Fibroblast of gingiva (primary cell): ENCODE results near the gene TRABD2B.

Experiments used
- DNase-seq: peaks from one replicate; pipeline ENCODE4 v3.0.0-alpha.2; 2011; ENCODE audit warnings: low read depth

TRABD2B gene

DNA sequence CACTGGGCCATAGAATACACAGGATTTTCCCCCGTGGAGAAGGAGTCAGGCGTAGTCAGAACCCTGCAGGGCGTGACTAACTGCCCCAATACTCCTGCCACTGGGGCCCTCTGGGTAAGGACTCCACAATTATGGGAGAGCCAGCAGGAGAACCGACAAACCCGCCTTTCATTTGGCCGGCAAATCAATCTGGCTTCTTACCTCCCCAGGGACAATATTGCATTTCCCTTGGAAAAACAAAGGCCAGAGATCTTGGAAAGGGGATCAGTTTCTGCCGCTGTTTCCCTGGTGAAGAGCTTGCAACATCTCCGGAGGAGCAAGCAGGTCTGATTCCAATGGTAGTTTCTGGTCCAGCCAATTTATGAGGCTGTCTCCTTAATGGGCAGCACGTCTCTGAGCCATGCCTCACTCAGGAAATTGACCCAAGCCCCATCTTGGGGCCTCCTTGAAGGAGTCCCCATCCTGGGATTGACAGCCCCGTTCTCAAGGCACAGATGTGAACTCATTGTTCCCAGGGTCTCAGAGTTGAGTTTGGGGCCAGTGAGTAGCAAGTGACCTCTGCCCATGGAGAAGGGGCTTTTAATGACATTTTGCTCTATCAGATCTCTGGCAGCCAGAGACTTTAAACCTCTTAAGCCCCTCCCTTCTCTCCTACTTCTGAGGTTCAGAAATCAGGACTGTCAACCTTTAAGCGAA, 4.3 kb downstream of the TRABD2B start:
- peak; percentile 93 for DNase-seq

DNA sequence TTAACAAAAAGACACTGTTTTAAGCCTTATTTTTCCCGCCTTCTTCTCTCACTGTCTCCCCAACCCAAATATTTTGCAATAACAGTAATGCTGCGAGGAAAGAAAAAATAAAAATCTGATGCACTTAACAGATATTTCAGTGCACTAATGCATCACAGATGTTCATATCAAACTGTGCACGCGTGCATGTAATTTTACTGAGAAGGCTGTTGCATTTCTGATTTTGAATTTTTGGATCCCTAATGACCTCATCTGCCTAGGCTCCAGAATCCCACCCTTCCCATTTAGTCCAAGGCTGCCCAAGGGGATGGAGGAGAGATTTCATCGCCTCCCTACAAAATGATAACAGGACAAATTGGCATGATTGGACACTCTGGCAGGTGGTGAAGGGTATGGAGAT, 5.5 kb downstream of the TRABD2B start:
- peak; percentile 22 for DNase-seq

DNA sequence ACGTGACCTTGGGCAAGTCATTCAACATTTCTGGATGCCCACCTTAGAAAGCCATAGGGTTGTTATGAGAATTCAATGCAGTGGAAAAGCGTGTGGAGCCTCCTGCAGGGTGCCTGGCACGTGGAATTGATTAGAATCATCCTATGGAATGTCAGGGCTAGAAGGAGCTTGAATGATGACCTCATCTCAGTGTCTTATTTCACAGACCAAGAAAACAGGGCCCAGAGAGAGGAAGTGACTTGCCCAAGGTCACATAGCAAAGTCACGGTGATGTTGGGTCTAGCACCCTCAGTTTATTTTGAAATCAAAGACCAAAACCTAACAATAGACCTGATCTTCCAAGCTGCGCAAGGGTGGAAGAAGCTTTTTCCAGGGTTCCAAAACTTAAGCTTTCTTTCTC, 6.0 kb downstream of the TRABD2B start:
- DNase-seq: peak; percentile 64

DNA sequence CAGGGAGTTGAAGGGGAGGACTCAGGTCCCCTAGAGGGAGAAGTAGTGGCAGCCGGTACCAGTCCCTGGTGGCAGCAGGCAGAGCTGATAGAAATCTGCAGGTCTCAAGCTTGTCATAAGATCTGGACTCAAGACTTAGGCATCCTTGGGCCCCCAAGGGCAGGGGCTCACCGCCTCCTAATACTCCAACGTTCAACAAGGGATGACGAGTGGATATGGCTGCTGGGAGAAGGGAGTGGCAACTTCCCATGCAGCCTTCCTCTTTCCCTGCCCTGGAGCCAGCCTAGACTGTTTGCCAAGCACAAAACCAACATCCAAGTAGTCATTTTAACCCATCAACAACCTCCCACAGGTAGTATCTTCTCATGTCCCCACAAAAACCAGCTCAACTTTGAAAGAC, 6.9 kb downstream of the TRABD2B start:
- DNase-seq: no peak

DNA sequence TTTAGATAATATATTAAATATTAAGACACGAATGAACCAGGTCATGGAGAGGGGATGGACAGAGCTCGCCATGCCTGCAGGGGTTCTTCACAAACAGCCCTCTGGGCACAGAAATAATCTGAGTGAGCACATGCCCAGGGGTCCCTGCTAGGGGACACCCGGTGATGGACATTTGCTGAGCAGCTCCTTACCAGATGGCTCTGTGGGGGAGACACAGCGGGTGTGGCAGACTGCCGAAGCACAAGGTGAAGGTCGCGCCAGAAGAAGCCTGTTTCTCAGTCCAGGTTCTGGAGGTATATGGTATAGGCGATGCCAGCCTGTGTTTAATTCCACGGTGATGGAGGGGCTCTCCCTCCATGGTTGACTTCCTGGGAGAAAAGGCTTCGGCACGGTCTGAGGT, 9.6 kb downstream of the TRABD2B start:
- DNase-seq: no peak

DNA sequence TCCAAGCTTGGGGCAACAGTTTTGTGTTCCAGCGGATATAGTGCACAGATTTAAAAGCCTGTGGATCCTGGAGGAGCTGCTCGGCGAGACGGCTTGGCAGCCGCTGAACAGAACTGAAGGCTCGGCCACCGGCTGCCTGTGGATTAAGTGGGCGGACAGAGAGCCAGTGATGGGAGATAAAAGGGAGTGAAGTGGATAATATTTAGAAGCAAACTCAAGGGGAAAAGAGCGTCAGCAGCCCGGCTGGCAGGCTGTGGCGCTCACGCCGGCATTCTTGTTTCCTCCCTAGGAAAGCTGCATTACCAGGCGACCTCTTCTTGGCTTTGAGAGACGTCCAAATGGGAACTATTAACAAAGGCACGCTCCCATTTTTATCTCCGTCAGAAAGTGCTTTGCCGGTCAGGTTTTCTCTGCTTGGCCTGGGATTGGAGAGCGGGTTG, 10.4 kb downstream of the TRABD2B start:
- DNase-seq: peak; percentile 26

DNA sequence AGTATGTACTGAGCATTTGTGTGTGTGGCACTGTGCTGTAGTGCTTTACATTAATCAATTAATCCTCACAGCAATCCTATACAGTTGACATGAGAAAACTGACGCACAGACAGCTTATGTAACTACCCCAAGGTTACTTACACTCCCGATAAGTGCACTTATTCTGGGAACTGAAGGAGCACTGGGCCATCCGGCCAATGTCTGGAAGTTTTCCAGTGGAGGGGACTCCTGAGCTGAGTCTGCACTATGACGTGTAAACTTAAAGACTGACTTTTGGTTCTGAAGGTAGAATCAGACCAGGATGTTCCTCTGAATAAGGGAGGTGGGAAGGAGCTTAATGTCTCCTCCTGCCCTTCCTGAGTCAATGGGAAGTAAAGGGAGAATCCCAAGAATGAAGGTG, 12.2 kb downstream of the TRABD2B start:
- no peak for DNase-seq

DNA sequence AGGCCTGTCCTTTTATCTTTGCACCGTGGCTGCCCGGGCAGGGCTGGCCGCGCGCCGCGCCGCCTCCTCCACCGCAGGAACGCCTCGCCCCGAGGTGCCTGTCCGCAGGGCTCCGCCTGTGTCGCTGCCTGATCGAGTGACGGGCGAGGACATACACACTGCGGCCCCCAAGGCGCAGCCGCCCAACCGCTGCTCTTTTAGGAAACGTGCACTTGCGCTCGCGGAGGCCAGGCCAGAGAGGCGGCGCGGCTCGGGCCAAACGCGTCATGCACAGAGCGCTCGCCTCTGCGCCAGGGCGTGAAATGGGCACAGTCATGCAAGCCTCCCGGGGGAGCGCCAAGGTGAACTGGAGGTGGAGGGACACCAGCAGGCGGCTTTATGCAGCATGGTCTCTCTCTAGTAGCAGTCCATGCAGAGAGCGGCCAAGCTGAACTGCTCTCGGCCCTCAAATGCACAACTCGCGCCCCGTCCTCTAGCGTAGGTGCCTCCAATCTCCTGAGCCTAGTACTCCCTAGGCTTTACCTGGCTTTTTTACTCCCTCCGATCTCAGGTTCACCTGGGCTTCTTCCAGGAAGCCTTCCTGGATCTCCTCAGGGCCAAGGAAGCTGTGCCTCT, 12.9 kb downstream of the TRABD2B start:
- no peak for DNase-seq

DNA sequence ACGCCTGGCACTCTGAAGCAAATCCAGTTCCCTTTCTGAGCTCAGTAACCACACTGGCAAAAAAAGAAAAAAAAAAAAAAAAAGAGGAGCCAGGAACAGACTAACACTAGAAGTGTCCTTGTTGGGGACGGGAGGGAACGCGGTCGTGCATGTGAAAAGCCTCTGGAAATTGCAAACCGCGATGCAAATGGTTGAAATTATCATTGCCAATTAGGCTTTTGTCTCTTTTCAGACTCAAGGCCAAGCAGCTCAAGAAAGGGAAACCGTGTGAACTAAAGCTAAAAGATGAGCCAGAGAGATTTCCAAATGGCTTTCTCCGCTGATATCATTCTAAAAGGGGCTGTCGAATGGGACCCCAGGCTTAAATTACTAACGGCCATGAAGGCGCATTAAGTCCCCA, 13.5 kb downstream of the TRABD2B start:
- DNase-seq: no peak

DNA sequence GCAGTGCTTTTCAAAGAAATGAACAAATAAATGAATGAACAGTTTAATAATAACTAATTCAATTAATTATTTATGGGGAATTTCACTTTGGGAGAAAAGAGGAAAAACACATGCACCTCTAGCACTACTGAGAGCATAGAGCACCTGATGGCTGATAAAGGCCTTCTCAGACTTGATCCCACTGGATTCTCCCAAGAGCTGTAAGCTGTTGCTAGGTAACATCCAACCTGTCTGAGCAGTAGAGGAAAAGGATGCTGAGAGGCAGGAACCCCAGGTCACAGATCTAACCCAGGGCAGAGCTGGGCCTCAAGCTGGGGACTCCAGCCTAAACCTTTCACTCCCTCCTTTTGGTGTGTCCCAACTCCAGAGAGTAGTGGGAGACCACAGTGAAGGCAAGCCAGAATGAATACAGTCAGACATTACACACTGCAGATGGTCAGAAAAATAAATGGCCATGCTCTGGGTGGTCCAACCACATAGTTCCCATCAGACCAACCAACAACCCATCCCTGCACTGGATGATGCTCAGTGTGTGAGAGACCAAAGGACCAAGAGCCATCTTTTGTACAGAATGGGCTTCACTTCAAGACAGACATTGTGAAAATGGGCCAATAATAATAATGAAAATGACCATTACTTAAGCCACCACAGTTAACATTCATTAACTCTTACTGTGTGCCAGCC, 15.4 kb downstream of the TRABD2B start:
- DNase-seq: no peak

DNA sequence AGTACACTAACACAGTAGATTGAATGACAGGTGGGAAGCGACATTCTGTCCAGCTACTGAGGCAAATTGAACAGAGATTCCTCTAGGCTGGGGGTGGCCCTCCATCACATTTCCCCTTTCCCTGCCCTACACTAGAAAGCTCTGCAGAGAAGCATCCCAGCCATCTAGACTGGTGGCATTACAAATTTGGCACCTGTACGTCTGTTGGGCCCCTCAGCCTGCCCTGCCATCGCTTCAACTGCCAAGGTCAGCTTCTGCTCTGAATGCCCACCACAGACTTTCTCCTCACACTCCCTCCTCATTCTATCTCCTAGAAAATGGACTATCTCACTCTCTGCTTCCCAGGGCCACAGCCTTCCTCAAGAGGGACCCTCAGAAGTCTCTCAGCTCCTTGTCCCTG, 16.7 kb downstream of the TRABD2B start:
- no peak for DNase-seq

DNA sequence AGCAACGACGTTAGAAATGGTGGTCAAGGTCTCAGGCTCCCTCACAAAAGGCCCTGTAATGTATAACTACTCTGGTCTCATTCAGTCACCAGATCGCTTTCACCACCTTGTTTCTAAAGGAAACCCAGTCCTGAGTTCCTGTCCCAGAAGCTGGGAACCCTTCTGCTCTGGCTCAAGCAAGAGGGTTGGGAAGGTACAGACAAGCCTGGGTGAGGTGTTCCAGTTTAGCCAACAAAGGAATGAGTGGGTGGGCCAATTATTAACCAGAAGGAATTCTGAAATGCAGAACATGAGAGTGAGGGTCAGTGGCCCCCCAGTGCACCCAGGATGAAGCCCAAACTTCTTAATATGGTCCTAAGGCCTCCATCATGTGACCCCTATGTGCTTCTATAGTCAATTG, 17.5 kb downstream of the TRABD2B start:
- no peak for DNase-seq

DNA sequence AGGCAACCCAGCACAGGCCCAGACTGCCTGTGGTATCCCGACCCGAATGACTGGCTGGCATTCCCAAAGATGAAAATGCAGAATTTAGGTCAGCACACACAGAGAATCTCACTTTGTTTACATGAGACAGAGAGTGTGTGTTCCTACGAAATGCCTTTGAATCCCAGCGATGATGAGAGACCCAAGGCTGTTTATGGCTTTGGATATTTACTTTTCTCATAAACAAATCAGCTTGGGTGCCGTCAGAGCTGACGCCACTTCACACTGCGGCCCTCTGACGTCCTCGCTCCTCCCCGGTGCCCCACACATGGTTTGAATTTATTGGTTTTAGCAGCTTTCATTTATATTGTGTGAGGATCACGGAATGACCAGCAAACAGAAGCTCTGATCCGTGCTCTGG, 18.7 kb downstream of the TRABD2B start:
- DNase-seq: peak; percentile 75

DNA sequence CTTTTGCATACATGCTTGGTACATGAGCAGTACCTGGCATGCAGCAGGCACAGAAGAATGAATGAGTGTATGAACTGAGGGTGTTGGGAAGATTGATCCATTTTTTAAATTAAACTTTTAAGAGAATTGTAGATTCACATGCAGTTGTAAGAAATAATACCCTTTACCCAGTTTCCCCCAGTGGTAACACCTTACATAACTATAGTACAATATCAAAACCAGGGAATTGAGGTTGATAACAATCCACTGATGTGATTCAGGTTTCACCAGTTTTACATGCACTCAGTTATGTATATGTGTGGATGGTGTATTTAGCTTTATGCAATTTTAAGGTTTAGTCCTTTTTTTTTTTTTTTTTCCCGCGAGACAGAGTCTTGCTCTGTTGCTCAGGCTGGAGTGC, 20.5 kb downstream of the TRABD2B start:
- no peak for DNase-seq

DNA sequence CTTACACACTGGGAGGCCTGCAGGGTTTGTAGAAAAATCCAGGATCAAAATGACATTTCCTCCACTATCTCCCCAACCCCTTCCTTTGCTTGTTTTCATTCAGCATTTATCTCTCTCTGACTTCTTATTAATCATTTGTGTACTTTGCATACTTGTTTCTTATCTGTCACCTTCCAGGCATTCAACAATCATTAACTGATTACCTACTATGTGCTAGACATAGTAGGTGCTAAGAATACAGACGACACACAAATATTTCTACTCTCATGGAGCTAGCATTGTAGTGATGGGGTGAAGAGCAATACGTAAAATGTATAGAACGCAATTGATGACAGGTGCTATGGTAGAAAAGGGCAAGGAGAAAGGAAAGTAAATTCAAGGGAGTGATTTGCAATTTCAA, 20.9 kb downstream of the TRABD2B start:
- DNase-seq: no peak

DNA sequence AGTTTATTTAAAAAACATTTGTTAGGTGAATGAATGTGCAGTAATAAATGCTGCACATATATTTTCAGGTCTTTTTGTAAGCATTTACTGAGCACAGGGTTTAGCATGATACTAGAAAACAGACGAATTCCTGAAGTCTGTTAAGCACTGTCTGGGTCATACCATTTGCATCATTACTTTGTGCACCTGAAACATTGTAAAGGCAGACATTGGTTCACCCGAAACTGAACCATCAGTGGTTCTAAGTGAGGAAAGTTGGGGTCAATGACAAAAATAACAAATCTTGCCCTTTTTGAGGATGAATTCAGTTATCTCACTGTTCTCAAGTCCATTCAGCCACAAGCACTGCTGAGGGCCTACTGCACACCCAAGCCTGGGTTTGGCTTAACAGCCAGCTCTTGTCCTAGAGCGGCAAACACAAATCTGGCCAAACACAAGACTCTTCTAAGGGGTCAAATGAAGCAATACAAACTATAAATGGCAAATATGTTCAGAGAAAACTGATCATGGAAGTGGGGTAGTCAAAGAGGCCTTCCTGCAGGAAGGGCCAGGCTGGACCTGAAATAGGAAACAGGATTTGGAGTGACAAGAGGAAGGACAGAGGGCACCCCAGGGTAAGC, 21.8 kb downstream of the TRABD2B start:
- DNase-seq: no peak

DNA sequence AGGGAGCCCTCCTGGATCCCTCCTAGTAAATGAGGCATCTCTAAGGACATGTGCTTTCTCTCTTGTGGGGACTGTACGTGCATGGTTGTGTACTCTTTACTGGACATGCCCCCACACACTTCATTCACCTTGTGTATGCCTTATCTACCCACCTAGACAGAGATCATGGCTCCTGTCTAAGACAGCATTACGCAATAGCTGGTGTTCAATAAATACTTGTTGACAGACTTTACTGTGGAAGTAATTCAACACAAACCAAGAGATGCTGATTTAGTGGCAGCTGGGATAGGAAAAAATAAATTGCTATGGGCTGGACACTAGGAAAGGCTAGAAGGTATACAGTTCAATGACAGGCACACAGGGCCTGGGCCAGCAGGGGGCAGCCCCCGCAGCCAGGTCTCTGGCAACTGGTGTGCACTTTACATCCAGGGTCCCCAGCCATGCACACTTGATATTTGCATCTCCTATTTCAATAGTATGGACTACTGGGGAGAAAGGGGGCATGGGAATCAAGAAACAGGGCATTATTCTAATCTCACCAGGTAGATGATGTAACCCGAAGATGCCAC, 24.2 kb downstream of the TRABD2B start:
- DNase-seq: no peak

DNA sequence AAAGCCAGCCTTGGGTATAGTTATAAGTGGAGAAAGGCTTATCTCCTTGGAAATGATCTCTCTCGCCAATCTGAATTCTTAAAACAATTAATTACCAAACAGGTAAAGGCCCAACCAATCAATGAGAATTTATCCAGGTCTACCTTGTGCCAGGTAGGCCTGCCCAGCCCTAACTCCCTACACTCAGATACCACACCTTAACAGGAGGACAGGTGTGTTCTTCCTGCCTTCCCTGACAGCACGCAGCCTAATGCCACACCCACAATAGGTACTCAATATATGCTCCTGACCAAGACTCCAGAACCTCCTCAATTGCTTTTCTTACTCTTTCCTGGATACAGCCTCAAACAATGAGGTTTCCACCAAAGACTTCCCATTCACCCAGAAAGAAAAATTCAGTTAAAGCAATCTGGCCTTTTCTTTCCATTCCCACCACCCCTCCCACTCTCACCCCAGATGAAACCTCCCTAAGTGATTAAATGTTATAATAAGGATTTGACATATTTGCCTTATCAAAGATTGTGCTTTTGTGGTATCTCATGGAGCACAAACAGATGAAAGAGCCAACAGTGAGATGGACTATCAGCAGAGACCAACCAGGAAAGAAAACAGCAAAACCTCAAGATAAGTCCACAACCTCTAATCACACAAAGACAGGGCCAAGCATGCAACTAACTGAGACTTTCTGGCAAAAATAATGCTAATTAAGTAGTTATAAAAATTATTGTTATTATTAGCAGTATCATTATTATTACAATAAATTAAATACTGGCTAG, 25.6 kb downstream of the TRABD2B start:
- no peak for DNase-seq

DNA sequence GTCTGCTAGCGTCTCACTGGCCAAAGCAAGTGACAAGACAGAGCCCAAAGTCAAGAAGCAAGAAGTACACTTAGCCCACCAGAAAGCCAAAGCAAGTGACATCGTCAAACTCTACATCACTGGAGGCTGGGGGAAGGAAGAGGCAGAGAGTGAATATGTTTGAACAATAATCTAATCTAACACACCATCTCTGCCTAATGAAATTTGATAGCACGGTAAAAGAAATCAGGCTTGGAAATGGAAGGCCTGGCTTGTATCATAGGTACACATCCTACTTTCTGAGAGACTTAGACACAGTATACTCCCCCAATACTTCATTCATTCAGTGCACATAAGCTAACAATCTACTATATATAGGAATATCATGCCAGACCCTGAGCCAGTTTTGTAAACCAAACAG, 26.3 kb downstream of the TRABD2B start:
- no peak for DNase-seq

DNA sequence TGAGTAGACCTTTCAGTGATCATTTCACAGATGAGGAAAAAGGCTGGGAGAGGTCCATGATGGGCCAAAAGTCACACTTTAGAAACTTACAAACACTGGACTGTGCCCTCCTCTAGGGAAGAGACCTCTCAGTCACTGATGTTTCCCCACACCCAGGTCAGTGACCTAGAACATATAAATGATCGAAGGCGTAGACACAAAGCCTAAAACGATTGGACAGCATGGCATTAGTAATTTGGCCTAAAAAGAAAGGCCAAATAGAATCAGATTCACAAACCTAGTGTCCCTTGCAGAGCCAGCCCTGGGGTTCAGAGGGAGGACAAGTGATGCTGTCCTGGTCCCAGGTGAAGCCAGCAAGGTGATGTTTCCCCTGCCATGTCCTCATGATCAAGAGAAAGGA, 27.7 kb downstream of the TRABD2B start:
- no peak for DNase-seq

DNA sequence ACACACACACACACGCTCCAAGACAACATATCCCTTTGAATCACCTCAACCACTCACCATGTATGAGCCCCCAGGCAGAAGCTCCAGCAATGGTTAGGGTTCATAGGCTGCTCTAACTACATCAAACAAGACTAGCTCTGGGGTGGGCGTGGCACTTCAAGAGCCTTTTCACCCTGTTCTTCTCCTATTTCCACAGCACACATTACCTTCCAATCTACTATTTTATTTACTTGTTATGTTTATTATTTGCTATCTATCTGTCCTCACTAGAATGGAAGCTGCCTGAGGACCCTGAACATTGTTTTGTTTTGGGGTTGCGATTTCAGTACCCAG, 28.7 kb downstream of the TRABD2B start:
- DNase-seq: no peak
